AG08396 (cell line): ENCODE results near the gene MYH7B.

Experiments
- DNase-seq: peaks from one replicate; pipeline ENCODE4 v3.0.0; 2012; ENCODE audit warnings: low spot score, mixed read lengths

MYH7B gene

GRCh38 chr20:34977365-34978091, 21.9 kb downstream of the MYH7B start:
- no peak for DNase-seq

- DNase-seq, result no peak
Observed at GRCh38 chr20:34978092-34978744, 22.6 kb downstream of the MYH7B start.

- no peak for DNase-seq
Observed at GRCh38 chr20:34979366-34980153, 23.9 kb downstream of the MYH7B start.

- DNase-seq, result no peak
Observed at GRCh38 chr20:34980543-34981233, 25.0 kb downstream of the MYH7B start.

- DNase-seq, result no peak
Observed at GRCh38 chr20:34982270-34983088, 26.8 kb downstream of the MYH7B start.

- no peak for DNase-seq
Observed at GRCh38 chr20:34983089-34983820, 27.6 kb downstream of the MYH7B start.

GRCh38 chr20:34983995-34984735, 28.5 kb downstream of the MYH7B start:
- no peak for DNase-seq

GRCh38 chr20:34984756-34985261, 29.1 kb downstream of the MYH7B start:
- no peak for DNase-seq

GRCh38 chr20:34985461-34986310, 30.0 kb downstream of the MYH7B start:
- DNase-seq, result no peak

GRCh38 chr20:34986311-34987287, 30.9 kb downstream of the MYH7B start:
- no peak for DNase-seq

- DNase-seq, result no peak
Observed at GRCh38 chr20:34987288-34988190, 31.9 kb downstream of the MYH7B start.

- no peak for DNase-seq
Observed at GRCh38 chr20:34988191-34988540, 32.5 kb downstream of the MYH7B start.

GRCh38 chr20:34989118-34989517, 33.5 kb downstream of the MYH7B start:
- DNase-seq, result no peak

GRCh38 chr20:34989670-34990069, 34.0 kb downstream of the MYH7B start:
- no peak for DNase-seq

- DNase-seq, result no peak
Observed at GRCh38 chr20:34990231-34990630, 34.6 kb downstream of the MYH7B start.

GRCh38 chr20:34990661-34991214, 35.1 kb downstream of the MYH7B start:
- no peak for DNase-seq
